Progenitor cell of endocrine pancreas (in vitro differentiated cells): ENCODE data around the gene TNNI2. TPM values are rescaled to one million over a fixed set of nuclear protein-coding genes. Genes with fewer than 3 reads are reported as not detected.

ENCODE experiments used
- DNase-seq: peaks from one replicate; pipeline ENCODE4 v3.0.0; 2021; ENCODE audit warnings: low spot score; ENCODE audit not compliant: unreplicated experiment
- H3K27ac Mint-ChIP-seq: 2 replicates; pipeline ENCODE4 v1.8.0; 2021; ENCODE audit warnings: mild to moderate bottlenecking, moderate library complexity, mixed read lengths
- H3K27me3 Mint-ChIP-seq: 2 replicates; pipeline ENCODE4 v1.8.0; 2021; ENCODE audit warnings: mixed read lengths
- H3K36me3 Mint-ChIP-seq: 2 replicates; pipeline ENCODE4 v1.8.0; 2022; ENCODE audit warnings: mixed read lengths; ENCODE audit not compliant: insufficient read depth
- H3K4me1 Mint-ChIP-seq: 2 replicates; pipeline ENCODE4 v1.8.0; 2021; ENCODE audit warnings: low read depth, mixed read lengths
- H3K4me3 Mint-ChIP-seq: 2 replicates; pipeline ENCODE4 v1.8.0; 2021; ENCODE audit warnings: low read depth, mild to moderate bottlenecking, moderate library complexity, mixed read lengths
- H3K9me3 Mint-ChIP-seq: 2 replicates; pipeline ENCODE4 v1.8.0; 2021; ENCODE audit warnings: low read depth, mixed read lengths
- total RNA-seq: library from RNA; stranded (reverse); gene quantifications from 2 replicates; pipeline ENCODE4 v1.2.1, GENCODE V29; 2021
- TF ChIP-seq, protein P1 (sequence below): fragments of 200-600 bp; sonication (generic); IDR thresholded peaks from one replicate; pipeline ENCODE4 v1.5.0; 2021; ENCODE audit warnings: antibody characterized with exemption, mild to moderate bottlenecking; ENCODE audit not compliant: unreplicated experiment

TNNI2 gene
- total RNA-seq, 1 donor from 2014 or later, result 0.55 TPM

DNA sequence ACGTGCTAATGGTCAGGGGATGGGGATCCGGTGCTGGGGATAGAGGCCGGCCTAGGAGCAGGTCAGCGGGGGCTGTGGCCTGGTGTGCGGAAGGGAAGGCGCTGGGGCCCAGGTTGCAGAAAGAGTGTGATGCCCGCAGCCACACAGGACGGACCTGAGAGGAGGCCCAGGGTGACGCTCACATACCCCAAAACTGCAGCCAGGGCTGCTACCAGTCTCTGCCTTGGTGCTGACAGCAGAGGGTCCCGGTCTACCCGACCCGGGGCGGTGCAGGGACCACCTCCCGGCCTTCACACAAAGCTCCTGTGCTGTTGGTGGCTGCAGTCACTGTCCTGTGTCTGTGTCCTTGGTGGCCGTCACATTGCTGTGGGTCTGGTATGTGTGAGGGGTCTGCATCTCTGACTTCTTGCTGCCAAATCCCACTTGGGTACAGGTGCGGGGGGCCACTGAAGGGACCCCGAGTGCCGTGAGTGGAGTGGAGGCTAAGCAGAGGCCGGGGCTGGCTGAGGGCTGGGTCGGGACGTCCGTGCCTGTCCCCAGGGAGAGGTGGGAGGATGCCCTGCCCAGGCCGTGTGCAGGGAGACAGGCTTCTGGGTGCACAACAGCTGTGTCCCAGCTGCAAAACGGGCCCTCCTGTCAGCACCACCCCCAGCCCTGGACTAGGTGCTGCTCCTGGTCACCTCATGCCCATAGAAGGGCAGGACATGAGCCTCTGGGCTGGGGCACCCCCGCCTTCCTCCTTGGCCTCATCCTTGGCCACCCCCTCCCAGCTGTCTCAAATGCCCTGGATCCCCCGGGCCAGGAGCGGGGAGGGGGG lies 15.6 kb downstream of the TNNI2 start:
- no peak overlapping the region for H3K4me3 Mint-ChIP-seq
- TF ChIP-seq, protein P1, sequence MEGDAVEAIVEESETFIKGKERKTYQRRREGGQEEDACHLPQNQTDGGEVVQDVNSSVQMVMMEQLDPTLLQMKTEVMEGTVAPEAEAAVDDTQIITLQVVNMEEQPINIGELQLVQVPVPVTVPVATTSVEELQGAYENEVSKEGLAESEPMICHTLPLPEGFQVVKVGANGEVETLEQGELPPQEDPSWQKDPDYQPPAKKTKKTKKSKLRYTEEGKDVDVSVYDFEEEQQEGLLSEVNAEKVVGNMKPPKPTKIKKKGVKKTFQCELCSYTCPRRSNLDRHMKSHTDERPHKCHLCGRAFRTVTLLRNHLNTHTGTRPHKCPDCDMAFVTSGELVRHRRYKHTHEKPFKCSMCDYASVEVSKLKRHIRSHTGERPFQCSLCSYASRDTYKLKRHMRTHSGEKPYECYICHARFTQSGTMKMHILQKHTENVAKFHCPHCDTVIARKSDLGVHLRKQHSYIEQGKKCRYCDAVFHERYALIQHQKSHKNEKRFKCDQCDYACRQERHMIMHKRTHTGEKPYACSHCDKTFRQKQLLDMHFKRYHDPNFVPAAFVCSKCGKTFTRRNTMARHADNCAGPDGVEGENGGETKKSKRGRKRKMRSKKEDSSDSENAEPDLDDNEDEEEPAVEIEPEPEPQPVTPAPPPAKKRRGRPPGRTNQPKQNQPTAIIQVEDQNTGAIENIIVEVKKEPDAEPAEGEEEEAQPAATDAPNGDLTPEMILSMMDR, result no peak
- no peaks in the 10 kb centered on the region for H3K9me3 Mint-ChIP-seq
- no peak for DNase-seq
- no peaks in the 10 kb centered on the region for H3K36me3 Mint-ChIP-seq
- H3K27ac Mint-ChIP-seq, result no peak overlapping the region
- H3K4me1 Mint-ChIP-seq, result no peaks in the 10 kb centered on the region
- peaks cover 12% of the 10 kb centered on the region for H3K27me3 Mint-ChIP-seq

DNA sequence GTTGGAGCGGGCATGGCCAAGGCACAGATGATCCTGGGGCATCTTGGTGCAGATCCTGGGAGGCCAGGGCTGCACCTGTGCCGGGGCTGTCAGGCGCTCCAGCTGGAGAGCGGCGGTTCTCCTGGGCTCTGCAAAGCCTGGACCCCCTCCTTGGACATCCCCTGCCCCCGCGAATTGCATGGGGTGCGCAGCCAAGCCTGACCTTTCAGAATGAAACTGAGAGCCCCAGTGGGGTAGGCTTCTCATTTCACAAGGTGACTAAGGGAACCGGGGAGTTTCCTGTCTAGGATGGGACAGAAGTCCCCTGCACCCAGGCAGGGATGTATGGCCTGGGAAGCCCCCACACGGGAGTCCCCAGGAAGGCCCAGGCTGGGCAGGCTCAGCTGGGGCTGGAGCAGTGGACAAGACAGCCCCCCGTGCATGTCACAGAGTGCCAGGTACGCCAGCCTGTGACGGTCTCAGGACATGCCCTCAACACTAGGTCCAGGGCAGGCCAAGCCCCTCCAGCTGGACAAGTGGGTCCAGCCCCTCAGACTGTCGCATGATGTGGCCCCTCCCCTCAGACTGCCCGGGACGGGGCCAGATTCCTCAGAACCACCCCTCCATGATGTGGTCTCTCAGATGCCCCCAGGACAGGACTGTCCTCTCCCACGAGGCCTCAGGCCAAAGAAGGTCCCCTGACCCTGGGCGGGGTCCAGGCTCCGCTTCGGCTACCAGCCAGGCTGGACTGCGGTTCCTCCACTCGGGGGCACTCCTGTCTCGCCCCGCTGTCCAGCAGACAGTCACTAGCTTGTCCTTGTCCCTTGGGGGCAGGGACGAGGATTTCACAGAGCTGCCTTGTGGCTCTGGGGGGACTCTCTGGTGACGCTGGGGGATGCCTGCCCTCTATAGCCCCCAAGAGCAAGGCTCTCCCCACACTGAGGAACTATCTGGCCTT lies 16.4 kb downstream of the TNNI2 start:
- DNase-seq, result no peak
- TF ChIP-seq, protein P1, result no peak
- no peak overlapping the region for H3K27ac Mint-ChIP-seq
- no peaks in the 10 kb centered on the region for H3K36me3 Mint-ChIP-seq
- H3K9me3 Mint-ChIP-seq, result no peaks in the 10 kb centered on the region
- H3K4me1 Mint-ChIP-seq, result no peaks in the 10 kb centered on the region
- H3K27me3 Mint-ChIP-seq, result peaks cover 10% of the 10 kb centered on the region
- no peak overlapping the region for H3K4me3 Mint-ChIP-seq

GRCh38 chr11:1855886-1856265 lies 17.1 kb downstream of the TNNI2 start:
- no peak for DNase-seq
- Mint-ChIP-seq H3K4me1 (no peaks in the 10 kb centered on the region), H3K4me3 (no peak overlapping the region), H3K36me3 (no peaks in the 10 kb centered on the region), H3K27ac (peak overlapping the region; percentile 73), H3K27me3 (peaks cover 10% of the 10 kb centered on the region), H3K9me3 (no peaks in the 10 kb centered on the region)
- TF ChIP-seq, protein P1, result no peak

- TF ChIP-seq, protein P1, result no peak
- H3K4me1 Mint-ChIP-seq, result no peaks in the 10 kb centered on the region
- no peaks in the 10 kb centered on the region for H3K36me3 Mint-ChIP-seq
- H3K27ac Mint-ChIP-seq, result peak overlapping the region; percentile 73
- H3K9me3 Mint-ChIP-seq, result no peaks in the 10 kb centered on the region
- DNase-seq, result no peak
- H3K4me3 Mint-ChIP-seq, result no peak overlapping the region
- H3K27me3 Mint-ChIP-seq, result peaks cover 10% of the 10 kb centered on the region
Observed at GRCh38 chr11:1856306-1857005, 17.7 kb downstream of the TNNI2 start.

DNA sequence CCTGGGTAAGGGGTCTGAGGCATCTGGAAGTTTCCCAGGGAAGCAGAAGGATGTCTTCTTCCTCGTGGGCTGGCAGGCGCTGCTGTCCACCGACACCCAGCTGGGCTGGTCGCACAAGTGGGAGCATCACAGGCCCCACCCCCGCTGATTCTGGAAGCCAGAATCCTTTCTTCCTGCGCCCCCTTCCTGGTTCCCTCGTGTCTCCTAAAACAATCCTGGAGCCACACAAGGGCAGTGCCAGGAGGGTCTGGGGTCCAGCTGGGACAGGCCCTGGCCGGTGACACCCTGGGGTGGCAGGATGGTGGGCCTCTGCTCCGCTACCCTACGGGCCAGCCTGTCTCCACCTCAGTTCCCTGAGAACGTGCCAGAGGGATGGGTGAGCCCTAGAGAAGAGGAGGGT lies 18.3 kb downstream of the TNNI2 start:
- H3K4me3 Mint-ChIP-seq, result no peak overlapping the region
- no peaks in the 10 kb centered on the region for H3K36me3 Mint-ChIP-seq
- peaks cover 9% of the 10 kb centered on the region for H3K27me3 Mint-ChIP-seq
- no peak for DNase-seq
- TF ChIP-seq, protein P1, result no peak
- H3K9me3 Mint-ChIP-seq, result no peaks in the 10 kb centered on the region
- H3K27ac Mint-ChIP-seq, result no peak overlapping the region
- no peaks in the 10 kb centered on the region for H3K4me1 Mint-ChIP-seq
